Panc1 (cell line): ENCODE data around the gene MAMLD1. TPM values are rescaled to one million over a fixed set of nuclear protein-coding genes. Genes with fewer than 3 reads are reported as not detected.

ENCODE experiments used
- ATAC-seq: fragments of 200-7000 bp; cut with Tn5 transposase; 2 replicates; pipeline ENCODE4 v1.9.1; 2020; ENCODE audit warnings: mild to moderate bottlenecking, moderate library complexity
- BruUV-seq: library from RNA; stranded (reverse); fragments of 400-500 nt; replicated peaks from 2 replicates; lab custom pipeline; 2021; lab: Mats Ljungman, UMichigan
- CTCF ChIA-PET: fragments of 300-600 bp; sonication (Branson Sonifier 250); formaldehyde crosslinking; loops from one replicate; lab custom pipeline; 2022; ENCODE audit warnings: antibody characterized with exemption; lab: Charles Lee
- POLR2A ChIA-PET: fragments of 300-600 bp; sonication (Branson Sonifier 250); formaldehyde crosslinking; loops from one replicate; lab custom pipeline; 2022; ENCODE audit warnings: antibody characterized with exemption; lab: Charles Lee
- DNase-seq: peaks from one replicate; pipeline ENCODE4 v3.0.0-alpha.2; 2010; ENCODE audit warnings: low read depth, low spot score
- H3K27ac ChIP-seq: 2 replicates; pipeline ENCODE4 v1.5.1; 2011; ENCODE audit warnings: mild to moderate bottlenecking, low read length, inconsistent platforms
- H3K27me3 ChIP-seq: fragments of 200-500 bp; sonication (Bioruptor generic); 2 replicates; pipeline ENCODE4 v1.6.0; 2014; ENCODE audit warnings: low read length, inconsistent platforms; ENCODE audit not compliant: control insufficient read depth, insufficient read depth
- H3K36me3 ChIP-seq: fragments of 200-500 bp; sonication (Bioruptor generic); 2 replicates; pipeline ENCODE4 v1.5.1; 2014; ENCODE audit warnings: inconsistent platforms, mild to moderate bottlenecking, low read length, moderate library complexity; ENCODE audit not compliant: control insufficient read depth, insufficient read depth
- H3K4me1 ChIP-seq: 2 replicates; pipeline ENCODE4 v1.5.1; 2011; ENCODE audit warnings: inconsistent platforms, mild to moderate bottlenecking, low read length, moderate library complexity; ENCODE audit not compliant: control insufficient read depth, insufficient read depth
- H3K4me3 ChIP-seq, 2 experiments: 2 replicates each; pipeline ENCODE4 v1.5.1; 2011 to 2012; ENCODE audit warnings: low read depth in 2 of 2, low read length in 2 of 2, mild to moderate bottlenecking in 2 of 2, inconsistent platforms in 1 of 2, moderate library complexity in 1 of 2
- H3K9me3 ChIP-seq: fragments of 200-500 bp; sonication (Bioruptor generic); 2 replicates; pipeline ENCODE4 v1.5.1; 2014; ENCODE audit warnings: low read depth, mild to moderate bottlenecking, inconsistent platforms, low read length, moderate library complexity; ENCODE audit not compliant: control insufficient read depth, insufficient read depth
- CTCF ChIP-seq: fragments of 450-650 bp; IDR thresholded peaks from 2 replicates; pipeline ENCODE4 v1.5.1; 2017; ENCODE audit warnings: mild to moderate bottlenecking
- POLR2AphosphoS5 ChIP-seq: IDR thresholded peaks from 2 replicates; pipeline ENCODE4 v1.6.1; 2012; ENCODE audit warnings: mild to moderate bottlenecking, low read depth, low read length, moderate library complexity
- REST ChIP-seq, 2 experiments: IDR thresholded peaks; 2 replicates each; pipeline ENCODE4 v1.6.1; 2011 to 2012; ENCODE audit warnings: low read depth in 2 of 2, control low read depth in 1 of 2, low read length in 1 of 2, mild to moderate bottlenecking in 1 of 2, moderate library complexity in 1 of 2; ENCODE audit not compliant: insufficient read depth in 1 of 2
- SIN3A ChIP-seq: IDR thresholded peaks from 2 replicates; pipeline ENCODE4 v1.6.1; 2012; ENCODE audit warnings: low read depth, mild to moderate bottlenecking, low read length, moderate library complexity, borderline replicate concordance; ENCODE audit not compliant: insufficient read depth
- TCF7L2 ChIP-seq: IDR thresholded peaks from 2 replicates; pipeline ENCODE4 v1.6.1; 2011; ENCODE audit warnings: mild to moderate bottlenecking, low read depth, low read length, inconsistent platforms
- in situ Hi-C: cut with HindIII; loops from 2 replicates; pipeline ENCODE4 v1.10.0; 2016; ENCODE audit warnings: low sequenced_read_pairs, low pct_unique_long_range_greater_than_20kb
- intact Hi-C: fragments of 100-400 bp; cut with micrococcal nuclease; formaldehyde crosslinking; loops from one replicate; pipeline ENCODE4 v1.10.0; 2022; ENCODE audit not compliant: unreplicated experiment
- total RNA-seq: library from RNA; stranded (reverse); gene quantifications from one replicate; pipeline ENCODE4 v1.2.1, GENCODE V29; 2021; ENCODE audit not compliant: unreplicated experiment

The MAMLD1 gene
- total RNA-seq, 1 experiment from 2014 or later = 2.1 TPM

- CTCF ChIA-PET = no interaction called here
- intact Hi-C loops = no loop called here
Observed at GRCh38 chrX:150543230-150544155, 180.4 kb downstream of the MAMLD1 start.

More at GRCh38 chrX:150543230-150544155, 180.4 kb downstream of the MAMLD1 start:
- POLR2A ChIA-PET = interaction anchor here (0.6 kb wide), 1 partner anchor 78 kb away, joined by 3 read pairs; no protein-coding TSS in a partner anchor
- no TSS peak for BruUV-seq
- Histone ChIP-seq H3K4me3 (no peak overlapping the region), H3K27ac (no peak overlapping the region), H3K4me1 (peaks cover 7% of the 10 kb centered on the region; the same call in 1 of the 2 replicates), H3K36me3 (no peaks in the 10 kb centered on the region), H3K27me3 (no peaks in the 10 kb centered on the region), H3K9me3 (no peaks in the 10 kb centered on the region)
- ATAC-seq = no peak
- in situ Hi-C loops = no loop called here
- no peak for TF ChIP-seq TCF7L2
- no peak for TF ChIP-seq POLR2AphosphoS5
- no peak for TF ChIP-seq CTCF
- no peak for TF ChIP-seq REST (IDR thresholded peaks at IDR 0.05; ENCODE audit: insufficient read depth in 1 of 2, low read depth in 2 of 2, low read length in 1 of 2)
- no peak for TF ChIP-seq SIN3A
- no peak for DNase-seq
